GM15510 (cell line): Measurements from ENCODE around the gene IL1RAPL1.

ENCODE experiments used
- POLR2A ChIP-seq: IDR thresholded peaks from 3 replicates; pipeline ENCODE4 v1.6.1; 2011; ENCODE audit warnings: borderline replicate concordance; ENCODE audit not compliant: insufficient read length; ENCODE audit errors: extremely low read depth

Gene IL1RAPL1

DNA sequence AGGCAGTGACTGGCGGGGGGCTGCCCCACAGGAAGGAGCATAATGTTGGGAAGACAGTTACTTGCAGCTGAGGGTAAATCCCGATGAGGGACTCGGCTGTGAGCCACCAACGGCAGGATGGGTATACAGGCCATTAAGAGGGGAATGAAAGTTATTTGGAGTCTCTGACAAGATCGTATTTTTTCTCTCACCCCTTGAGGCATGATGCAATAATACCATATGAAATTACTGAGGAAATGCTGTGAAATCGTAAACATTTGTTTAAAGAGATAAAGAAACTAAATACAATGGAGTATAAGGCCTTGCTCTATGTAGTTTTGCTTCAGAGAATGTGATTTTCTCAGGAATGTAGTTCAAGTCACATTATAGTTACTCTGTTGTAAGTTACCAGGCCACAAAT is 12.7 kb downstream of the IL1RAPL1 start:
- TF ChIP-seq POLR2A: no peak

DNA sequence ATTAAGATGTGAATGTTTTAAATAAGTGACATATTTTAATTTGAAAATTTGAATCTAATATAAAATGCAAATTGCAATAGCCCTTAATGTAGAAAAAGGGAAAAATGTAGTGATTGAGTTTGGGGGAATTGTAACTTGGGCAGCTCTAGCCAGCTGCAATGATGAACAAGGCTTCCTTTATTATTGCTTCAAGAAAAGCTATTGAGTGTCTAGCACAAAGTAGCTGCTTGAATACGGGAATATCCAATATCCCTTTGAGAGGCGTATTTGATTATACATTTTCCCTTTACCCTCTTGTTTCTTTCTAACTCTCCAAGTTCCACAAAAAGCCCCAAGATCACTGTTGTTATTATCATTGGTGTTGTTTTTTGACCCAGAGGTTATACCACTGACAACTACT is 21.8 kb downstream of the IL1RAPL1 start:
- no peak for TF ChIP-seq POLR2A

DNA sequence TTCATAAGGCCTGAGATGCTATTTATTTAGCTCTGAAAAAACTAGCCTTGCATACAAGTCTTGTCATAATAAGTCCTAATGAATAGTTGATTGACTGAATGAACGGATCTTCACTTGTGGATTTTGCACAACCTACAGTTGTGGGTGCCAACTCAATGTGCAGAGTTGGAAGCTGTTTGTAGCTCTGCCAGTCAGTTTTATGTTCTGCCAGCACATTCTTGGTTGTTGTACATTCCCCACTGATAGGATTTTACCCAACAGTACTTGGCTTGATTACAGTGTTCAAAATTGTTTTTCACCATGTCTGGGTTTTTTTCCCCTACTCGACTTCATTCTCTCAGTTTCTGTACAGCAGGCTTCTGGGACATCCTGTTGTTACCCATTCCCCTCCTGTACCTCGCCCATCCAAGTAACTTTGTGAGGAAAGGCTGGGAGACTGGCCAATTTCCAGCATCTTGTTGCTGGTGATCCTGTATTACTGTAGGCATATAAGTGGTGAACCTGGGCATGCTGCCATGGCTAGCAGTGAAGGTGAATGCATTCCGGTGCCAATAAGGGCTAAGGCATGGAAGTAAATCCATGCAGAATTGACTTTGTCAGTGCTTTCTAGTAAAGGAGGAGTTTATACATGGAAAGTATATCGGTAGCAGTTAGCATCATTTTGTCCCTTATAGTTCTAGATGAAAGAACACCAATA is 22.8 kb downstream of the IL1RAPL1 start:
- TF ChIP-seq POLR2A: no peak

DNA sequence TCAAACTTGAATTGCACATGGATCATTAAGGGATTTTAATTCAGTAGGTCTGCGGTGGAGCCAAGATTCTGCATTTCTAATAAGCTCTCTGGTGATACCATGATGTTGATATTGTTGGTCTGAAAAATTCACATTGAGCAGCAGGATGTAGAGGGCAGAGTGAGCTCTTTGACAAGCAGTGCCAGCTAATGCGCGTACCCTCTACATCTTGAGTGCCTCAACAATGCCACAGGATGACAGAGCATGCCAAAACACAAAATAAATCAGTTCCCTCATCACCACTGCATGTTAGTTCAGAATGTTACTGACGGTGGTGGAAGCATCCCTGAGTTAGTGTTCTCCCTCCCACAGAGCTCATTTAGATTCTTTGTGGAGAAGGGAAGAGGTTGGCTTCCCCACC is 23.5 kb downstream of the IL1RAPL1 start:
- no peak for TF ChIP-seq POLR2A

DNA sequence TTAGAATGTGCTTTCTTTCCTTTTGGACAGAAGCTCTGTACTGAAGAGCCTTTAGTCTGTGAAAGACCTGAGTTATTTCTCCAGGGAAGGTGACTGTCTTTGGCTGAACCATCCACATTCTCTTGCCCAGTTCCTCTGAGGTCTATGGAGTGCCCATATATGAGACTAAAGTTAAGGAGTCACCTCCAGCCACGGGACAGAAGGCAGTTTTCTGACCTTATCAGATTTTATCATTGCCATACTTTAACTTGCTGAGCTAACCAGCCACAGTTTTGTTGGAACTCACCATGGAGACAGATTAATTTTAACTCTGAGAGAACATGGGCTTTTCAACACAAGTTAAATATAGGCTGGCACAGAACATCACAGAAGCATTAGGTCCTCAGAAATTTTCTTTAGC is 26.3 kb downstream of the IL1RAPL1 start:
- TF ChIP-seq POLR2A: no peak

DNA sequence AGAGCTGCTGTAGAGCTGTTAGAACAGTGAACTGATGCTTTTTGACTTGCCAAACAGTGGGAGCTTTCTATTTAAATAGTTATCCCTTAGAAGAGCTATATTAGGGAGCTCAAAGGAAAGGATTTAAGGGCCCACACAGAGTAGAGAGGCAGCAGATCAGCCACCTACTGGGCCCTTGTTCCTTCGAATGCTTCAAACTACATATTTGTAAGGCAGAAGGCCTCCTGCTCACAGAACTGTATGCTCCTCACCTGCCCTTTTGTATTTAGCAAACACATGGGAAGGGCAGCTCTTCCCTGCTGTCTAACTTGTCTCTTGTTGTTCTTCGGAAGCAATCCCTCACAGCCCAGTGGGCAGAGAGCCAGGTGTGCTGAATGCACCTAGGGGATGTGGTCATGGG is 38.0 kb downstream of the IL1RAPL1 start:
- no peak for TF ChIP-seq POLR2A

DNA sequence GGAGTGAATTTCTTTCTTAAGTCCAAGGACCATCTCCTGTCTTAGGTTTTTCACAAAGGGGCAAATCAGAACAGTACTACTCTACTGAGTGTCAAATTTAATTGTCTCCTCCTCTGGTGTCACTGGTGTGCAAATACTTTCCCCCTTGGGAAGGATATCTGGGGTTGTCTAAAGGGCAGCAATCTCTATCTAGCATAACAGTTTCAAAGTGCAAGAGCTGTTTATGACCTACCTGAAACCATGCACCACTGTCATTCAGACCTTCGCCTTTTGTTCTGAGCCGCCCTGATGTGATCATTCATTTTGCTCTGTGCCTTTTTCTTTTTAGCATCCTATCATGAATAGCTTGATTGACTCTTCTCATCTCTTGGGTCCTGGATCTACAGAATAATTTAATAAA is 39.3 kb downstream of the IL1RAPL1 start:
- no peak for TF ChIP-seq POLR2A

DNA sequence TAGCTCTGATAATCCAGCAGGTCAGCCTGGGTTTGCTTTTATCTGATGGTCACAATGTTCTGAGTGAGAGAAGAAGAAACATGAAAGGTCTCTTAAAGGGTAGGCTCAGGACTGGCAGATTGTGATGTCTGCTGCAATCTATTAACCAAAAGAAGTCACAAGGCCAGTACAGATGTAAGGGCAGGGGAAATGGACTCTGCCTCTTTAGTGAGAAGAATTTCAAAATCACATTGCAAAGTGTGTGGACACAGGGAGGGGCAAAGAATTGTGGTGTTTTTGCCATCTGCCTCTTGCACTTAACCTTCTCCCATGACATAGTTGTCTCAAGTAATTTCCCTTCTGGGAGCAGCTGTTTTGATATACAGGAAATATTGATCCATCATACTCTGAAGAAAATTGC is 40.9 kb downstream of the IL1RAPL1 start:
- no peak for TF ChIP-seq POLR2A

DNA sequence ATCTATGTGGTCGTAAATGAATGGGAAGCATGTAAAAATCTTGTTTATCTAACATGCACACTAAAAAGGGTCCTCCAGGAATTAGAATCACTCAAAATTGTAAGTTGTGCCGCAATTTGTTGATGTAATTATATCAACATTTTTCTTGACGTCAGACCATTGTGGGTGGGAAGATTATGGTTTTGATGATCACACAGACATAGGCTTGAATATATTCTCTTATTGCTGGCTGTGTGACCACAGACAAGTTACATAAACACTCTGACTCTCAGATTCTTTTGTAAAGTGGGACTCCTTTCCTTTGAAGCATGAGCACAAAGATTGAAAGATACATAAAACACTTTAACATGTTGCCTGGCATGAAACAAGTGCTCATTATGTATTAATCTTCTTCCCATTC is 51.5 kb downstream of the IL1RAPL1 start:
- TF ChIP-seq POLR2A: no peak

DNA sequence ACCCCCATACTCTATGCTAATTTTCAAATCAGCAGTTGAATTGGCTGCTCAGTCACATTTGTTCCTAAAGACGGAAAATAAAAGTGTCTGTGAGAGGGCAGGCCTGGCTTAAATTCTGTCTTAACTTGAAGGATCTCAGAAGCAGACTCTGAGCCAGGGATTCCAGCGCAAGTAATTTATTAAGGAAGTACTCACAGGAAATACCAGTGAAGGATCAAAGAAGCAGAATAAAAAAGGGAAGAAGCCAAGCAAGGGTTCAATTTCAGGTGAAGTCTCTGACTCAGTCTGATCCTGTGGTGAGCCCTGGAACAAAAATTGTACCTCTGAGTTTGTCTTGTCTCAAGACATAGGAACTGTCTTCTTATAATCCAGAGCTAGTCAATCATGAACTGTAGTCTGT is 52.2 kb downstream of the IL1RAPL1 start:
- no peak for TF ChIP-seq POLR2A

DNA sequence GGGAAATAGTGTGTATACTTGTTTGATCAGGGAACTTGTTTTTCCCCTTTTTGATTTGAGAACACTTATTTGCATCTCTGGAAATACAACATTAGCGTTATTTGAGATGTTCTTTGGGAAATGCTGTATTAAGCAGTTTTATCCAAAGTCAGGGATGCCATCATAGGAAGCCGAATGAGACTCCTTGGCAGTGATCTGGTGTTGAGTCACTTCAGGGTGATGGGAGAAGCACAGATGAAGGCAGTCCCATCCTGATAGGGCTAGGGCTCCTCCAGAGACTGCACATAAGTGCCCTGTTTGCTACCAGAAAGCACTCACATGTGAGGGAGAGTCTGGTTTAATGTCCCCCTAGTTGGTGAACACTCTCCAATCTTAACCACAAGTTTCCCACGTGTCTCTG is 62.3 kb downstream of the IL1RAPL1 start:
- TF ChIP-seq POLR2A: no peak

DNA sequence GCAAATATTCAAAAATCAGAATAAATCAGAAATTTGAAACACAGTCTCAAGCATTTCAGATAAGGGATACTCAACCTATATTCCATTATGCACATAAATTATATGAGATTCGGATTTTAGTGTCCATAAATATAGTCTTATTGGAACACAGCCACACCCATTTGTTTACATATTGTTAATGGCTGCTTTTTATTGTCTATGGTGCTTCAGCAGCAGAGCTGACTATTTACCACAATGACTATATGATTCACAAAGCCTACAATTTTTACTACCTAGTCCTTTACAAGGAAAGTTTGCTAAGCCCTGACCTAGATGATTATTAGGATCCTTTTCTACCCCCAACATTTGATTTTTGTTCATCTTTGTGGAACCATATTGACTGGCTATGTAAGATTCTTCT is 63.9 kb downstream of the IL1RAPL1 start:
- TF ChIP-seq POLR2A: no peak

DNA sequence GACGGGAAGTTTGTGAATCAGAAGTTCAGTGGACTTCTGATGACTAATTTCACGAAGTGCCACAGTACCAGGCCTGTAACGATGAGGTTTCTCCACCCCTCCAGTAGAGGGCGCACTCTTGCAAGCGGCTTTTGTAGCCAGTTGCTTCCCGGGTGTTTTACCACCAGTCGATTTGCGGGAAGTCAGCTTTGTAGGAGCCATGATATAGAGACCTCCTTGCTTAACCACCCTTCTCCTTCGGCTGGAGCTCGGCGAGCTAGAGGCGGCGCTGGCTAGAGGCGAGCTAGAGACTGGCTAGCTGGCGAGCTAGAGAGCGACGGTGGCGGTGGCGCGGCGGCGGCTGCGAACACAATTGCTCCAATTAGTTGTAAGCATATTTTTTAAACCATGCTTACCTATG is 72.0 kb downstream of the IL1RAPL1 start:
- TF ChIP-seq POLR2A: no peak

DNA sequence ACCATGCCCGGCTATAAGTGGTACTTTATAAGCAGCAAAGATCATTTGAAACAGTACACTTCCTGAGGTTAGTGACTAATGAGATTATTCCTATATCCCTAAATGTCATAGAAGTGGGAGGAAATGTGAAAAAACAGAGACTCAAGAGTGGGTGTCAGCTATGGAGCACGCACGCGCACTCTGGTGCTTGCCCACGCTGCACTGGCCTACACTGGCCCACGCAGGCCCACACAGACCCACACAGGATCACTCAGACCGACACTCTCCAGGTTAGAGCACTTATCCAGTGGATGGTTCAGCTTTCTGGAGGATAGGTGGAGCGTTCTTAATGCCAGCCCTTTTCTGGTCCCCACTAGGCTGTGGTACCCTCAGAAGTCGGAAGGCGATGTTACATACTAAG is 78.5 kb downstream of the IL1RAPL1 start:
- TF ChIP-seq POLR2A: no peak

DNA sequence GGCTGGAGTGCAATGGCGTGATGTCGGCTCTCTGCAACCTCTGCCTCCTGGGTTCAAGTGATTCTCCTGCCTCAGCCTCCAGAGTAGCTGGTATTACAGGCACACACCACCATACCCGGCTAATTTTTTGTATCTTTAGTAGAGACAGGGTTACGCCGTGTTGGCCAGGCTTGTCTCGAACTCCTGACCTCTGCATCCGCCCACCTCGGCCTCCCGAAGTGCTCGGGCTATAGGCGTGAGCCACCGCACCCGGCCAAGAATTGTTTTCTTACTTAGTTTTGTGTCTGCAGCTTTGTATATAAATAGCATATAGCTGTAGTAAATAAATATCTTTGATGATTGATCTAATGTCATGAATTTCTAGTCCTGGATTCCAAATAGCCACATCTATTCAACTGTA is 81.1 kb downstream of the IL1RAPL1 start:
- TF ChIP-seq POLR2A: no peak

DNA sequence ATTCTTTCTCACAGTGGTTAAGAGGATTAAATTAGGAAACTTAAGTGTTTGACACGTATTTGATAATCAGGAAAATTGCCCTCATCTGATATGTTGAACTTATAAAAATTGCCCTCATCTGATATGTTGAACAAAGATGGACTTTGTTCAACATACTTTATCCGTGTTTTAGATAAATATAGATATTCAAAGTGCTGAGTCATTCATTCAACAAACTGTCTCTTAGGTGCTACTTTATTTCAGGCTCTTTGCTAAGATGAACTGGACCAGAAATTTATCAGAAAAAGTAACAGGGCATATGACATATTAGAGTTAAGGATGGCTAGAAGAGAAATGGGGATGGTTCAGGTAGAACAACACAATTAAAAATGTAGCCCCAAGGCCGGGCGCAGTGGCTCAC is 81.7 kb downstream of the IL1RAPL1 start:
- TF ChIP-seq POLR2A: no peak

DNA sequence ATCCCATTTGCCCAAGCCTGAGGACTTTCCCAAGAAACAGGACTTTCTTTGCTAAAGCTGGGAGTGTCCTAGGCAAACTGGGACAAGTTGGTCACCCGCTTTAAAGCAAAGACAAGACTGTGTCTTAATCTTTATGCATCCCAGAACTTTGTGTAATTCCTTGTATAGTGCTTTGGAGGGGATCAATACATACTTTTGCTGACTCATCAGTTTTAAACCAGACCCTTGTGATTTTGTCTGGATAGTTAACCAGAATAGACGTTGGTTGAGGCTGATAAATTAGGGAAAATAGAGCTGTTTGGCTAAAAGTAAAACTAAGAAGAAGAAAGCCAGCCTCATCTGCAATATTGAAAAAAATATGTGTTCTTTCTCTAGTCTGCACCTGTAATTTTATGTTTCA is 82.8 kb downstream of the IL1RAPL1 start:
- no peak for TF ChIP-seq POLR2A
